HL-60/S4 treated with retinoic acid at 250 ng/mL for 4 days and 3 days (cell line): ENCODE data around the gene PAQR4.
"Not testable (repeated sequence)": the region's sequence is repeated elsewhere in the genome, so short reads cannot be mapped to it uniquely, and the experiment has no call there.

Source experiments
- in situ Hi-C: fragments of 300-500 bp; cut with MboI; formaldehyde crosslinking; loops from 2 replicates; pipeline ENCODE4 v1.7.0; 2022; ENCODE audit warnings: low sequenced_read_pairs

PAQR4 gene

DNA sequence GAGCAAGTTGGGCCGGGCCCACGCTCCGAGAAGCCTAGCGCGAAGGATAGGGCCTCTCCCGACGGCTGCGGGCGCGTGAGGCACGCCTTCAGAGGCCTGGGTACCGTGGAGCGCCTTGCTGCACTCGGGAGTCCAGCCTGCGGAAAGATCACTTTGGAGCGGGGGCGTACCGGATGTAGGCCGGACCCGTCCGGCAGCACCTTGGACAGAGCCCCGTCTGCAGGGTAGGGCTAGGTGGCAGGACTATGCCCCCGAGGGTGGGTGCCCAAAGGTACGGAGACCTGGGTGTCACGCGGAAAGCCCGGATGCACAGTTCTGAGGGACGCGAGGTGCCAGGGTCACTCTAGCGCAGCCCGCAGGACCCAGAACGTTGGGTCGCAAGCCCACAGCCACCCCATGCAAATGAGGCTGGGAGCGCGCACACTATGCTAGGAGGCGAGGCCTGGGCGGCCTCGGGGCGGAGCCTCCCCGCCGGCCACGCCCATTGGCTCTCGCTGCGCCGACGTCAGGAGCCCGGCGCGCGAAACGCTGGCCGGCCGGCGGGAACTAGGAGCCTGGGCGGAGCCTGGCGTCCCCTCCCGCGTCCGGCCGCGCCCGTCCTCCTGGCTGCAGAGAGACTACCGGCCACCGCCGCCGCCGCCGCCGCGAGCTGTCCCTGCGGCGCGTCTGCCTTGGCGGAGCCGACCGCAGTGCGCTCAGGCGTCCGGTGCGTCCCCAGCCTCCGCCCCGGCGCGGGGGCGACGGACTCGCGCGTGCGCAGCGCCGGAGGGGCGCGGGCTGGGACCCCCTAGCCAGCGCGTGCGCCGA lies at the start of gene PAQR4:
PAQR4 (plus strand) TSS at position 611 of the 807 bp plus-strand sequence. CDS start 327 bp downstream, outside the sequence.
- in situ Hi-C loops = no loop called here

DNA sequence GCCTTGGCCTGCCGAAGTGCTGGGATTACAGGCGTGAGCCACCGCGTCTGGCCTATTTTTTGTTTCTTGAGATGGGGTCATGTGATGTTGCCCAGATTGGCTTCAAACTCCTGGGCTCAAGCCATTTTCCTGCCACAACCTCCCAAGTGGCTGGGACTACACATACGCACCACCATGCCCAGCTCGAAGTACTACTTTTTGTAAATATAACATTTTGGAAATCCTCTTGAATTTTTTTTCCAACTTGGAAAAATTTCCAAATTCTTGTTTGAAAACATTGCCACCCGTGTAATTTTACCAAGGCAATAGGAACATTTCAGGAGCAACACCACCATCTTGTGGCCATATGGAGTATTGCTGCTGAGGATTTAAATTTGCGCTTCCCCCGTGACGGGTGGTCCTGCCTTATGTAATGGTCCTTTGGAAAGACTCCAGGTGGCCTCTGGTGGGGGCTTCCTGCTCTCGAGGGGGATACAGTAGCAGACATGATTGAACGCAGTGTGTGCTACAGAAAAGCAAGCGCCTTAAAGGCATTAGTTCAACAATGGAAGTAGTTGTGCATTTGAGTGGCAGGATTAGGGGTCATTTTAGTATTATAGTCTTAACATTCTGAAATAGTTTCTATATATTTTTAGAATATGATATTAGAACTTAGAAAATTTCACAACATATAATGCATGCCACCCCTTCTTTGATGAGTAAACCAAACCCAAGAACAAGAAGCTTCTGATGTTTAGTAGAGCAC lies 49.5 kb upstream of the PAQR4 start:
- in situ Hi-C loops = no loop called here

- in situ Hi-C loops = no loop called here
These were observed 45.7 kb upstream of the PAQR4 start for GRCh38 chr16:2923481-2923880.

- in situ Hi-C loops = no loop called here
These were observed 44.0 kb upstream of the PAQR4 start for GRCh38 chr16:2924901-2925755.

- in situ Hi-C loops = no loop called here
These were observed 43.0 kb upstream of the PAQR4 start for GRCh38 chr16:2925951-2926649.

- in situ Hi-C loops = no loop called here
These were observed 42.5 kb upstream of the PAQR4 start for GRCh38 chr16:2926650-2926999.

GRCh38 chr16:2927010-2927646 lies 42.0 kb upstream of the PAQR4 start:
- in situ Hi-C loops = no loop called here

DNA sequence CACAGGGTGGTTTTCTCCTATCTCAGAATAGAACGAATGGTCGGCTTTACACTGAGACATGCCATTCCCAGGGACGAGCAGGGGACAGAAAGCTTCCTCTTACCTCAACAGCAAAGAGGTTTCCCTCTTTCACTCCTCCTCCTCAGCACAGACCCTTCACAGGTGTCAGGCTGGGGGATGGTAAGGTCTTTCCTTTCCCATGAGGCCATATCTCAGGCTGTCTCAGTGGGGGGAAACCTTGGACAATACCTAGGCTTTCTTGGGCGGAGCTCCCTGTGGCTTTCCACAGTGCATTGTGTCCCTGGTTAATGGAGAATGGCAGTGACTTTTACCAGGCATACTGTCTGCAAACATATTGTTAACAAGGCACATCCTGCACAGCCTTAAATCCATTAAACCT lies 41.0 kb upstream of the PAQR4 start:
- in situ Hi-C loops = not testable (repeated sequence)

DNA sequence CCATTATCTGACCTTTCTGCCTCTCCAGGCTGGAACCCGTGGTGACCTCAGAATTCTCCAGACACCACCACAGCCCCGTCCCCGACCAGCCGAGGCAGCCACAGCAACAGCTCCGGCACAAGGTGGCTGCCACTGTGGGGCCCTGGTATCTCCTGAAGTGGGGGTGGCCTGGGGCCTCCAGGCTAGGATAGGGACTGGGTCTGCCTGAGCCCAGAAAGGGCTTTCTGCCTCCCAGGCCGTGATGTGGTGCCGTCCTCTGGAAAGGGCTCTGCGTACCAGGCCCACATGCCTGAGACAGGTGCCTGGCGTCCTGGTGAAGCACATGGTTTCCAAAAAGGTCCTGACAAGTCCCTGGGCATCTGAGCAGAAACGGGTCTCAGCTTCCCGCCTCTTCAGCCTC lies 40.4 kb upstream of the PAQR4 start:
- in situ Hi-C loops = no loop called here

- in situ Hi-C loops = no loop called here
These were observed 39.5 kb upstream of the PAQR4 start for GRCh38 chr16:2929693-2930092.

- in situ Hi-C loops = no loop called here
These were observed 38.9 kb upstream of the PAQR4 start for GRCh38 chr16:2930236-2930635.

DNA sequence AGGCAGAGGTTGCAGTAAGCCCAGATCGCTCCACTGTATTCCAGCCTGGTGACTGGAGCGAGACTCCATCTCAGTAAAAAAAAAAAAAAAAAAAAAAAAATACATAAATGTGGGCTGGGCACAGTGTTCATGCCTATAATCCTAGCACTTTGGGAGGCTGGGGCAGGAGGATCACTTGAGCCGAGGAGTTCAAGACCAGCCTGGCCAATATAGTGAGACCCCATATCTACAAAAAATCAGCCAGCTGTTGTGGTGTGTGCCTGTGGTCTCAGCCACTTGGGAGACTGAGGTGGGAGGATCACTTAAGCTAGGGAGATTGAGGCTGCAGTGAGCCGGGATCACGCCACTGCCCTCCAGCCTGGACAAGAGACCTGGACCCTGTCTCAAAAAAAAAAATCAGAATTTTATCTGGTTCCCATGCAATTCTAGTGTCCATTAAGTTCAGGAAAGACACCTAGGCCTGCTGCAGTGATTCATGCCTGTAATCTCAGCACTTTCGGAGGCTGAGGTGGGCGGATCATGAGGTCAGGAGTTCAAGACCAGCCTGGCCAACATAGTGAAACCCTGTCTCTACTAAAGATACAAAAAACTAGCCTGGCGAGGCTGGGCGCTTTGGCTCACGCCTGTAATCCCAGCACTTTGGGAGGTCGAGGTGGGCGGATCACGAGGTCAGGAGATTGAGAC lies 37.8 kb upstream of the PAQR4 start:
- in situ Hi-C loops = not testable (repeated sequence)

- in situ Hi-C loops = no loop called here
These were observed 36.0 kb upstream of the PAQR4 start for GRCh38 chr16:2933136-2933535.

- in situ Hi-C loops = no loop called here
These were observed 35.4 kb upstream of the PAQR4 start for GRCh38 chr16:2933701-2934100.

DNA sequence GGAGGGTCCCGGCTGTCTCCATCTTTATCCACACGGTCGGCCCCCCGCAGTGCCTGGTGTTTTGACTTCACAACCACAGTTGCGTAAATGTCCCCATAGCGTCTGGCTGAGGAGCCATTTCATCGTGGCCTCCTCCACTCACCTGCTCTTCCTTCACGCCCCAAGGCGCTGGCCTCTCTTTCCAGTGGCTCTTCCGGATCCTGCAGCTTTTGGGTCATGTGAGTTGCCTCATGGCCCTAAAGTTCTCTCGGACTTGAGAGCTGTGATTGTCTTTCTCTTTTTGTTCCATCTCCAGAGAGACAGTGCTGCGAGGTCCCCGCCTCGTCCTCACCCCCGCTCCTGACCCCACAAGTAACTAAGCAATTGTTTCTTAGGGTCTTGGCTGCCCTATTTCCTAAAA lies 34.7 kb upstream of the PAQR4 start:
- in situ Hi-C loops = no loop called here

- in situ Hi-C loops = no loop called here
These were observed 32.6 kb upstream of the PAQR4 start for GRCh38 chr16:2936436-2937011.

- in situ Hi-C loops = no loop called here
These were observed 32.0 kb upstream of the PAQR4 start for GRCh38 chr16:2937170-2937569.

GRCh38 chr16:2938206-2938605 lies 30.9 kb upstream of the PAQR4 start:
- in situ Hi-C loops = no loop called here

- in situ Hi-C loops = no loop called here
These were observed 29.2 kb upstream of the PAQR4 start for GRCh38 chr16:2939968-2940367.
